WTC11 (cell line): Measurements from ENCODE around the gene PARD3B. TPM values are rescaled to one million over a fixed set of nuclear protein-coding genes. Genes with fewer than 3 reads are reported as not detected.

Experiments
- ATAC-seq: fragments of 200-7000 bp; cut with Tn5 transposase; 2 replicates; pipeline ENCODE4 v1.10.0; 2021; ENCODE audit warnings: mild to moderate bottlenecking, moderate library complexity
- CTCF ChIA-PET: fragments of 300-600 bp; sonication (Branson Sonifier 250); formaldehyde crosslinking; loops from one replicate; lab custom pipeline; 2021; ENCODE audit warnings: antibody characterized with exemption; lab: Charles Lee
- POLR2A ChIA-PET: fragments of 350-600 bp; sonication (Branson Sonifier 250); formaldehyde crosslinking; loops from one replicate; lab custom pipeline; 2021; ENCODE audit warnings: antibody characterized with exemption; lab: Charles Lee
- DNase-seq: peaks from one replicate; pipeline ENCODE4 v3.0.0; 2021; ENCODE audit warnings: low spot score
- H3K27ac Mint-ChIP-seq: 2 replicates; pipeline ENCODE4 v1.8.0; 2021; ENCODE audit warnings: mixed read lengths
- H3K27me3 Mint-ChIP-seq: 2 replicates; pipeline ENCODE4 v1.8.0; 2021; ENCODE audit warnings: low read depth, mild to moderate bottlenecking, moderate library complexity, mixed read lengths
- H3K36me3 Mint-ChIP-seq: 2 replicates; pipeline ENCODE4 v1.8.0; 2021; ENCODE audit warnings: mixed read lengths
- H3K4me1 Mint-ChIP-seq: 2 replicates; pipeline ENCODE4 v1.8.0; 2022; ENCODE audit warnings: mixed read lengths
- H3K4me3 Mint-ChIP-seq: 2 replicates; pipeline ENCODE4 v1.8.0; 2021; ENCODE audit warnings: mild to moderate bottlenecking, moderate library complexity, mixed read lengths
- H3K9me3 Mint-ChIP-seq: 2 replicates; pipeline ENCODE4 v1.8.0; 2021; ENCODE audit warnings: mixed read lengths
- ATF1 ChIP-seq: sonication (generic); formaldehyde crosslinking; IDR thresholded peaks from 2 replicates; pipeline ENCODE4 v1.8.1; 2023; ENCODE audit warnings: mild to moderate bottlenecking, moderate library complexity, missing genetic modification reagents
- ATF2 ChIP-seq: sonication (generic); formaldehyde crosslinking; IDR thresholded peaks from 2 replicates; pipeline ENCODE4 v1.8.1; 2022; ENCODE audit warnings: low read depth, missing genetic modification reagents, borderline replicate concordance
- GRHL2 ChIP-seq: fragments of 250-450 bp; sonication (Bioruptor Pico); IDR thresholded peaks from 2 replicates; pipeline ENCODE4 v1.8.0; 2022; ENCODE audit warnings: mild to moderate bottlenecking, moderate library complexity; ENCODE audit not compliant: insufficient replicate concordance, severe bottlenecking
- HMGA2 ChIP-seq: fragments of 250-450 bp; sonication (Bioruptor Pico); IDR thresholded peaks from 2 replicates; pipeline ENCODE4 v1.4.0; 2021; ENCODE audit warnings: mild to moderate bottlenecking, moderate library complexity
- JUN ChIP-seq: sonication (generic); formaldehyde crosslinking; IDR thresholded peaks from 2 replicates; pipeline ENCODE4 v1.8.0; 2023; ENCODE audit warnings: mild to moderate bottlenecking, missing genetic modification reagents
- NR2C2 ChIP-seq: sonication (generic); formaldehyde crosslinking; IDR thresholded peaks from 2 replicates; pipeline ENCODE4 v1.8.0; 2022; ENCODE audit warnings: mild to moderate bottlenecking, missing genetic modification reagents
- OVOL2 ChIP-seq: fragments of 250-450 bp; sonication (Bioruptor Pico); IDR thresholded peaks from 2 replicates; pipeline ENCODE4 v1.9.0; 2021; ENCODE audit warnings: mild to moderate bottlenecking, borderline replicate concordance
- SP1 ChIP-seq: sonication (generic); formaldehyde crosslinking; conservative IDR thresholded peaks from 2 replicates; pipeline ENCODE4 v1.8.1; 2022; ENCODE audit warnings: missing genetic modification reagents
- ZBTB21 ChIP-seq: sonication (generic); formaldehyde crosslinking; IDR thresholded peaks from 2 replicates; pipeline ENCODE4 v1.8.1; 2023; ENCODE audit warnings: mild to moderate bottlenecking, missing genetic modification reagents, borderline replicate concordance
- ZBTB43 ChIP-seq: sonication (generic); formaldehyde crosslinking; IDR thresholded peaks from 2 replicates; pipeline ENCODE4 v1.8.1; 2023; ENCODE audit warnings: mild to moderate bottlenecking, missing genetic modification reagents
- ZNF219 ChIP-seq: sonication (generic); formaldehyde crosslinking; IDR thresholded peaks from 2 replicates; pipeline ENCODE4 v1.8.0; 2023; ENCODE audit warnings: missing genetic modification reagents, mild to moderate bottlenecking, borderline replicate concordance
- ZNF263 ChIP-seq: sonication (generic); formaldehyde crosslinking; IDR thresholded peaks from 2 replicates; pipeline ENCODE4 v1.8.1; 2022; ENCODE audit warnings: low read depth, mild to moderate bottlenecking, moderate library complexity, missing genetic modification reagents
- ZNF512 ChIP-seq: sonication (generic); formaldehyde crosslinking; IDR thresholded peaks from 2 replicates; pipeline ENCODE4 v1.8.1; 2022; ENCODE audit warnings: missing genetic modification reagents, borderline replicate concordance
- ZNF671 ChIP-seq: fragments of 250-450 bp; sonication (Bioruptor Pico); IDR thresholded peaks from 2 replicates; pipeline ENCODE4 v1.8.0; 2021; ENCODE audit warnings: mild to moderate bottlenecking
- total RNA-seq: library from RNA; stranded (reverse); gene quantifications from 3 replicates; pipeline ENCODE4 v1.2.3, GENCODE V29; 2021
- TF ChIP-seq, protein P1 (sequence below): sonication (generic); formaldehyde crosslinking; IDR thresholded peaks from 2 replicates; pipeline ENCODE4 v1.8.1; 2022; ENCODE audit warnings: mild to moderate bottlenecking, moderate library complexity, missing genetic modification reagents
- TF ChIP-seq, protein P2 (sequence below): sonication (generic); formaldehyde crosslinking; IDR thresholded peaks from 2 replicates; pipeline ENCODE4 v1.8.0; 2022; ENCODE audit warnings: mild to moderate bottlenecking, missing genetic modification reagents
- TF ChIP-seq, protein P3 (sequence below): sonication (generic); formaldehyde crosslinking; IDR thresholded peaks from 2 replicates; pipeline ENCODE4 v1.8.0; 2022; ENCODE audit warnings: mild to moderate bottlenecking, missing genetic modification reagents
- TF ChIP-seq, protein P4 (sequence below): fragments of 250-450 bp; sonication (Bioruptor Pico); IDR thresholded peaks from 2 replicates; pipeline ENCODE4 v1.9.0; 2021; ENCODE audit warnings: mild to moderate bottlenecking
- TF ChIP-seq, protein P5 (sequence below): sonication (generic); formaldehyde crosslinking; IDR thresholded peaks from 2 replicates; pipeline ENCODE4 v1.8.0; 2023; ENCODE audit warnings: missing genetic modification reagents
- TF ChIP-seq, protein P6 (sequence below): fragments of 250-450 bp; sonication (Bioruptor Pico); conservative IDR thresholded peaks from 2 replicates; pipeline ENCODE4 v1.9.0; 2021; ENCODE audit warnings: mild to moderate bottlenecking
- TF ChIP-seq, protein P7 (sequence below): sonication (generic); formaldehyde crosslinking; IDR thresholded peaks from 2 replicates; pipeline ENCODE4 v1.8.1; 2023; ENCODE audit warnings: mild to moderate bottlenecking, moderate library complexity, missing genetic modification reagents

PARD3B gene
- total RNA-seq, 1 experiment from 2014 or later, result 5.6 TPM

GRCh38 chr2:205482399-205483081 lies 937.3 kb downstream of the PARD3B start (continued):
- TF ChIP-seq, protein P1, sequence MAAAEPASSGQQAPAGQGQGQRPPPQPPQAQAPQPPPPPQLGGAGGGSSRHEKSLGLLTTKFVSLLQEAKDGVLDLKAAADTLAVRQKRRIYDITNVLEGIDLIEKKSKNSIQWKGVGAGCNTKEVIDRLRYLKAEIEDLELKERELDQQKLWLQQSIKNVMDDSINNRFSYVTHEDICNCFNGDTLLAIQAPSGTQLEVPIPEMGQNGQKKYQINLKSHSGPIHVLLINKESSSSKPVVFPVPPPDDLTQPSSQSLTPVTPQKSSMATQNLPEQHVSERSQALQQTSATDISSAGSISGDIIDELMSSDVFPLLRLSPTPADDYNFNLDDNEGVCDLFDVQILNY, result no peak
- no peak for TF ChIP-seq ZNF512 (CRISPR knock-in tag)
- no peak for TF ChIP-seq ATF1

DNA sequence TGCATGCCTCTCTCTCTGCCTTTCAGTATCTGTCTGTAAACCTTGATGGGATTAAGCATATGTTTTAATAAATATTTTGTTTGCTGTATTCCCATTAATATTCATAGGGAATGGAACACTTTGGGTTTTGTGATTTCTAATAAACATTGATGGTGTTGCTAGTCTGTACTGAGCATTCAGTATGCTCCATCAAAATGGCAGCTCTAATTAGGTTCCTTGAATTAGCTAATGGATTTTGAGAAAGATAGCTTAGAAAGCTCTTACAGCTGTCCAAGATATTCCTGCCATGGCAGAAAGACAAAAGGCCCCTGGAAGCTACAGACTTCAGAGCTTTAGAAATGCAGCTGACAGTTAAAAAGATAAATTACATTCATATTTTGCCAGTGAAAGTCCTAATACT lies 937.8 kb downstream of the PARD3B start:
- H3K36me3 Mint-ChIP-seq, result no peaks in the 10 kb centered on the region
- ChIA-PET POLR2A (no interaction called here), CTCF (interaction anchor here (0.5 to 1.1 kb wide), 5 partner anchors 47 to 234 kb away, joined by 3 to 4 read pairs (median 3); no protein-coding TSS in a partner anchor)
- H3K4me3 Mint-ChIP-seq, result 0 out of 2 replicates have a peak overlapping the region, but pooled peaks have one; percentile 2
- TF ChIP-seq, protein P2, sequence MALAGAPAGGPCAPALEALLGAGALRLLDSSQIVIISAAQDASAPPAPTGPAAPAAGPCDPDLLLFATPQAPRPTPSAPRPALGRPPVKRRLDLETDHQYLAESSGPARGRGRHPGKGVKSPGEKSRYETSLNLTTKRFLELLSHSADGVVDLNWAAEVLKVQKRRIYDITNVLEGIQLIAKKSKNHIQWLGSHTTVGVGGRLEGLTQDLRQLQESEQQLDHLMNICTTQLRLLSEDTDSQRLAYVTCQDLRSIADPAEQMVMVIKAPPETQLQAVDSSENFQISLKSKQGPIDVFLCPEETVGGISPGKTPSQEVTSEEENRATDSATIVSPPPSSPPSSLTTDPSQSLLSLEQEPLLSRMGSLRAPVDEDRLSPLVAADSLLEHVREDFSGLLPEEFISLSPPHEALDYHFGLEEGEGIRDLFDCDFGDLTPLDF (CRISPR knock-in tag), result no peak
- TF ChIP-seq ZNF263 (CRISPR knock-in tag) (no peak), ZNF671 (CRISPR knock-in tag) (no peak), SP1 (CRISPR knock-in tag) (no peak), HMGA2 (CRISPR knock-in tag) (no peak), ZBTB21 (CRISPR knock-in tag) (no peak), ATF2 (CRISPR knock-in tag) (no peak), ZNF219 (CRISPR knock-in tag) (no peak), ATF1 (no peak), ZBTB43 (CRISPR knock-in tag) (no peak), GRHL2 (CRISPR knock-in tag) (no peak), JUN (CRISPR knock-in tag) (no peak), NR2C2 (no peak), OVOL2 (CRISPR knock-in tag) (no peak)
- TF ChIP-seq, protein P3, sequence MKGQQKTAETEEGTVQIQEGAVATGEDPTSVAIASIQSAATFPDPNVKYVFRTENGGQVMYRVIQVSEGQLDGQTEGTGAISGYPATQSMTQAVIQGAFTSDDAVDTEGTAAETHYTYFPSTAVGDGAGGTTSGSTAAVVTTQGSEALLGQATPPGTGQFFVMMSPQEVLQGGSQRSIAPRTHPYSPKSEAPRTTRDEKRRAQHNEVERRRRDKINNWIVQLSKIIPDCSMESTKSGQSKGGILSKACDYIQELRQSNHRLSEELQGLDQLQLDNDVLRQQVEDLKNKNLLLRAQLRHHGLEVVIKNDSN (CRISPR knock-in tag), result no peak
- TF ChIP-seq, protein P4, sequence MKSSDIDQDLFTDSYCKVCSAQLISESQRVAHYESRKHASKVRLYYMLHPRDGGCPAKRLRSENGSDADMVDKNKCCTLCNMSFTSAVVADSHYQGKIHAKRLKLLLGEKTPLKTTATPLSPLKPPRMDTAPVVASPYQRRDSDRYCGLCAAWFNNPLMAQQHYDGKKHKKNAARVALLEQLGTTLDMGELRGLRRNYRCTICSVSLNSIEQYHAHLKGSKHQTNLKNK (CRISPR knock-in tag), result no peak
- TF ChIP-seq, protein P5, sequence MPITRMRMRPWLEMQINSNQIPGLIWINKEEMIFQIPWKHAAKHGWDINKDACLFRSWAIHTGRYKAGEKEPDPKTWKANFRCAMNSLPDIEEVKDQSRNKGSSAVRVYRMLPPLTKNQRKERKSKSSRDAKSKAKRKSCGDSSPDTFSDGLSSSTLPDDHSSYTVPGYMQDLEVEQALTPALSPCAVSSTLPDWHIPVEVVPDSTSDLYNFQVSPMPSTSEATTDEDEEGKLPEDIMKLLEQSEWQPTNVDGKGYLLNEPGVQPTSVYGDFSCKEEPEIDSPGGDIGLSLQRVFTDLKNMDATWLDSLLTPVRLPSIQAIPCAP (CRISPR knock-in tag), result no peak
- TF ChIP-seq, protein P6, sequence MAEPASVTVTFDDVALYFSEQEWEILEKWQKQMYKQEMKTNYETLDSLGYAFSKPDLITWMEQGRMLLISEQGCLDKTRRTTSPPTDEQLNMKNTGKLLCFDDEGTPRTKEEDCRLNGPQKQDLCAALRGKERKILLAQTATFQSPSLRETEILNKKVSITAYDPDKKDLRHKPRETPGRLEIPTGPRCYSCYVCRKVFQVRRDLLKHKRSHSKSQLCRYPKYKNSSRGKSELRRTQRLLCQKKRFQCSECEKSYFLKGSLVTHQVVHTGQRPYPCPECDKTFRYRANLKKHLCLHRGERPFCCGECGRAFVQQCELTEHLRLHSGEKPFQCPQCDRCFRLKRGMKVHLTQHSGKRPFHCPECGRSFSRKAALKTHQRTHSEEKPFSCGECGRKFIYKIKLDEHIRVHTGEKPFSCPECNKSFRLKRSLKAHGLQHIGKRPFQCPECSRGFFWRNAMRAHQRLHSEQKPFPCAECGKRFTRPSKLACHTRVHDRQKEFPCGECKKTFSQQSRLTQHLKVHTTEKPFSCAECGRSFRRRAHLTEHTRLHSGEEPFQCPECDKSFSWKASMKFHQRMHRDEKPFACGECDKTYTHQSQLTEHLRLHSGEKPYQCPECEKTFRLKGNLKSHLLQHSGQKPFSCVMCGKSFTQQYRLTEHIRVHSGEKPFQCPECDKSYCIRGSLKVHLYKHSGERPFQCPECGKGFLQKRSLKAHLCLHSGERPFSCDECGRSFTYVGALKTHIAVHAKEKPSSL (CRISPR knock-in tag), result no peak
- TF ChIP-seq, protein P7, sequence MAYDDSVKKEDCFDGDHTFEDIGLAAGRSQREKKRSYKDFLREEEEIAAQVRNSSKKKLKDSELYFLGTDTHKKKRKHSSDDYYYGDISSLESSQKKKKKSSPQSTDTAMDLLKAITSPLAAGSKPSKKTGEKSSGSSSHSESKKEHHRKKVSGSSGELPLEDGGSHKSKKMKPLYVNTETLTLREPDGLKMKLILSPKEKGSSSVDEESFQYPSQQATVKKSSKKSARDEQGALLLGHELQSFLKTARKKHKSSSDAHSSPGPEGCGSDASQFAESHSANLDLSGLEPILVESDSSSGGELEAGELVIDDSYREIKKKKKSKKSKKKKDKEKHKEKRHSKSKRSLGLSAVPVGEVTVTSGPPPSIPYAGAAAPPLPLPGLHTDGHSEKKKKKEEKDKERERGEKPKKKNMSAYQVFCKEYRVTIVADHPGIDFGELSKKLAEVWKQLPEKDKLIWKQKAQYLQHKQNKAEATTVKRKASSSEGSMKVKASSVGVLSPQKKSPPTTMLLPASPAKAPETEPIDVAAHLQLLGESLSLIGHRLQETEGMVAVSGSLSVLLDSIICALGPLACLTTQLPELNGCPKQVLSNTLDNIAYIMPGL (CRISPR knock-in tag), result no peak
- H3K4me1 Mint-ChIP-seq, result peaks cover 4% of the 10 kb centered on the region; the same call in 1 of the 2 replicates
- no peaks in the 10 kb centered on the region for H3K27me3 Mint-ChIP-seq
- no peak for ATAC-seq
- peaks cover 11% of the 10 kb centered on the region; the same call in 1 of the 2 replicates for H3K9me3 Mint-ChIP-seq
- no peak for DNase-seq
- H3K27ac Mint-ChIP-seq, result no peak overlapping the region; the same call in 1 of the 2 replicates
